Activated CD8-positive, alpha-beta memory T cell treated with anti-CD3 and anti-CD28 coated beads for 4 hours (primary cell): Measurements from ENCODE around the gene ART5.

Experiments used
- DNase-seq, 2 donors: peaks; one replicate each; pipeline ENCODE4 v3.0.0-alpha.2; 2020; ENCODE audit warnings: low read depth in 2 of 2

Gene ART5

GRCh38 chr11:3641701-3642070 lies at the start of gene ART5:
ART5 (minus strand) TSS chr11:3641992; CDS start chr11:3641862, 130 bp downstream.
- no peak for DNase-seq

GRCh38 chr11:3686751-3687150 lies 45.0 kb upstream of the ART5 start:
- no peak for DNase-seq

GRCh38 chr11:3685923-3686322 lies 44.1 kb upstream of the ART5 start:
- no peak for DNase-seq

- no peak for DNase-seq
Measured at GRCh38 chr11:3684819-3685172, 43.0 kb upstream of the ART5 start.

GRCh38 chr11:3684129-3684818 lies 42.5 kb upstream of the ART5 start:
- DNase-seq: no peak

- no peak for DNase-seq
Measured at GRCh38 chr11:3683039-3683438, 41.2 kb upstream of the ART5 start.

- no peak for DNase-seq
Measured at GRCh38 chr11:3679077-3679476, 37.3 kb upstream of the ART5 start.

GRCh38 chr11:3675971-3676370 lies 34.2 kb upstream of the ART5 start:
- DNase-seq: no peak

GRCh38 chr11:3674189-3674588 lies 32.4 kb upstream of the ART5 start:
- DNase-seq: no peak

GRCh38 chr11:3671334-3672254 lies 29.8 kb upstream of the ART5 start, which contains the start of gene CHRNA10:
CHRNA10 (minus strand) TSS chr11:3671384; CDS start chr11:3671312, 72 bp downstream.
- no peak for DNase-seq

- no peak for DNase-seq
Measured at GRCh38 chr11:3669742-3670183, 28.0 kb upstream of the ART5 start.

- no peak for DNase-seq
Measured at GRCh38 chr11:3669128-3669527, 27.3 kb upstream of the ART5 start.

GRCh38 chr11:3667149-3668035 lies 25.6 kb upstream of the ART5 start:
- no peak for DNase-seq

- DNase-seq: no peak
Measured at GRCh38 chr11:3666023-3666530, 24.3 kb upstream of the ART5 start.

- DNase-seq: no peak
Measured at GRCh38 chr11:3665336-3666022, 23.7 kb upstream of the ART5 start.

- no peak for DNase-seq
Measured at GRCh38 chr11:3664032-3664630, 22.3 kb upstream of the ART5 start.

- no peak for DNase-seq
Measured at GRCh38 chr11:3662856-3663255, 21.1 kb upstream of the ART5 start.

GRCh38 chr11:3660960-3661359 lies 19.2 kb upstream of the ART5 start:
- no peak for DNase-seq

- DNase-seq: no peak
Measured at GRCh38 chr11:3659595-3660515, 18.1 kb upstream of the ART5 start.

- no peak for DNase-seq
Measured at GRCh38 chr11:3658252-3658651, 16.5 kb upstream of the ART5 start.
